ENCODE measurements around the gene L1CAM. TPM values are rescaled to one million over a fixed set of nuclear protein-coding genes. Genes with fewer than 3 reads are reported as not detected.
A peak's percentile ranks its signal among the peaks of the same experiment; 100 is the strongest.

L1CAM gene
- total RNA-seq, 2 experiments from 2014 or later, result not detected

DNA sequence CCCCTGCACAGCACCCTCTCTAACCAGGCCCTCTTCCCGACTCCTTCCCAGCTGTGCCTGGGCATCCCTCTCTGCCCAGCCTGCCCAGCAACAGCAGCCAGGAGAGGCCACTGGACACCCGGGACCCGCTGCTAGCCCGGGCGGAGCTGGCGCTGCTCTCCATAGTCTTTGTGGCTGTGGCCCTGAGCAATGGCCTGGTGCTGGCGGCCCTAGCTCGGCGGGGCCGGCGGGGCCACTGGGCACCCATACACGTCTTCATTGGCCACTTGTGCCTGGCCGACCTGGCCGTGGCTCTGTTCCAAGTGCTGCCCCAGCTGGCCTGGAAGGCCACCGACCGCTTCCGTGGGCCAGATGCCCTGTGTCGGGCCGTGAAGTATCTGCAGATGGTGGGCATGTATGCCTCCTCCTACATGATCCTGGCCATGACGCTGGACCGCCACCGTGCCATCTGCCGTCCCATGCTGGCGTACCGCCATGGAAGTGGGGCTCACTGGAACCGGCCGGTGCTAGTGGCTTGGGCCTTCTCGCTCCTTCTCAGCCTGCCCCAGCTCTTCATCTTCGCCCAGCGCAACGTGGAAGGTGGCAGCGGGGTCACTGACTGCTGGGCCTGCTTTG is 19.6 kb upstream of the L1CAM start:
- no peak for TF ChIP-seq EZH2phosphoT487 (IDR thresholded peaks at IDR 0.05; ENCODE audit: borderline replicate concordance, low read depth, low read length)
- TF ChIP-seq, protein P1, sequence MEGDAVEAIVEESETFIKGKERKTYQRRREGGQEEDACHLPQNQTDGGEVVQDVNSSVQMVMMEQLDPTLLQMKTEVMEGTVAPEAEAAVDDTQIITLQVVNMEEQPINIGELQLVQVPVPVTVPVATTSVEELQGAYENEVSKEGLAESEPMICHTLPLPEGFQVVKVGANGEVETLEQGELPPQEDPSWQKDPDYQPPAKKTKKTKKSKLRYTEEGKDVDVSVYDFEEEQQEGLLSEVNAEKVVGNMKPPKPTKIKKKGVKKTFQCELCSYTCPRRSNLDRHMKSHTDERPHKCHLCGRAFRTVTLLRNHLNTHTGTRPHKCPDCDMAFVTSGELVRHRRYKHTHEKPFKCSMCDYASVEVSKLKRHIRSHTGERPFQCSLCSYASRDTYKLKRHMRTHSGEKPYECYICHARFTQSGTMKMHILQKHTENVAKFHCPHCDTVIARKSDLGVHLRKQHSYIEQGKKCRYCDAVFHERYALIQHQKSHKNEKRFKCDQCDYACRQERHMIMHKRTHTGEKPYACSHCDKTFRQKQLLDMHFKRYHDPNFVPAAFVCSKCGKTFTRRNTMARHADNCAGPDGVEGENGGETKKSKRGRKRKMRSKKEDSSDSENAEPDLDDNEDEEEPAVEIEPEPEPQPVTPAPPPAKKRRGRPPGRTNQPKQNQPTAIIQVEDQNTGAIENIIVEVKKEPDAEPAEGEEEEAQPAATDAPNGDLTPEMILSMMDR (conservative IDR thresholded peaks at IDR 0.05; ENCODE audit: low read length), result no peak
- no peaks in the 10 kb centered on the region; the same call in 1 of the 2 replicates for H3K36me3 ChIP-seq (ENCODE audit: insufficient read depth, low read length)
- no peaks in the 10 kb centered on the region for H3K9me3 ChIP-seq (ENCODE audit: low read length)
- intact Hi-C loops (cut with micrococcal nuclease; ENCODE audit: unreplicated experiment), result no loop called here
- no peak overlapping the region for H2AFZ ChIP-seq (ENCODE audit: low read length)
- ChIA-PET POLR2A (no interaction called here), CTCF (ENCODE audit: unreplicated experiment) (no interaction called here)
- no peak for DNase-seq (ENCODE audit: low spot score)
- no peaks in the 10 kb centered on the region for H3K9me2 ChIP-seq (ENCODE audit: insufficient read depth, low read length)
- no peak overlapping the region for H3K4me2 ChIP-seq (ENCODE audit: low read length)
- no peak overlapping the region for H3K27ac ChIP-seq (ENCODE audit: low read depth, low read length, poor library complexity, severe bottlenecking)
- no TSS peak for BruUV-seq (replicated peaks)
- no peaks in the 10 kb centered on the region for H4K20me1 ChIP-seq (ENCODE audit: insufficient read depth, low read length)
- H3K4me1 ChIP-seq (ENCODE audit: insufficient read depth, low read length, poor library complexity, severe bottlenecking), result peaks cover 38% of the 10 kb centered on the region
- no peak overlapping the region for H3K4me3 ChIP-seq (ENCODE audit: low read depth, low read length, poor library complexity, severe bottlenecking)
- no peaks in the 10 kb centered on the region for H3K79me2 ChIP-seq (ENCODE audit: insufficient read depth, low read depth, low read length)

DNA sequence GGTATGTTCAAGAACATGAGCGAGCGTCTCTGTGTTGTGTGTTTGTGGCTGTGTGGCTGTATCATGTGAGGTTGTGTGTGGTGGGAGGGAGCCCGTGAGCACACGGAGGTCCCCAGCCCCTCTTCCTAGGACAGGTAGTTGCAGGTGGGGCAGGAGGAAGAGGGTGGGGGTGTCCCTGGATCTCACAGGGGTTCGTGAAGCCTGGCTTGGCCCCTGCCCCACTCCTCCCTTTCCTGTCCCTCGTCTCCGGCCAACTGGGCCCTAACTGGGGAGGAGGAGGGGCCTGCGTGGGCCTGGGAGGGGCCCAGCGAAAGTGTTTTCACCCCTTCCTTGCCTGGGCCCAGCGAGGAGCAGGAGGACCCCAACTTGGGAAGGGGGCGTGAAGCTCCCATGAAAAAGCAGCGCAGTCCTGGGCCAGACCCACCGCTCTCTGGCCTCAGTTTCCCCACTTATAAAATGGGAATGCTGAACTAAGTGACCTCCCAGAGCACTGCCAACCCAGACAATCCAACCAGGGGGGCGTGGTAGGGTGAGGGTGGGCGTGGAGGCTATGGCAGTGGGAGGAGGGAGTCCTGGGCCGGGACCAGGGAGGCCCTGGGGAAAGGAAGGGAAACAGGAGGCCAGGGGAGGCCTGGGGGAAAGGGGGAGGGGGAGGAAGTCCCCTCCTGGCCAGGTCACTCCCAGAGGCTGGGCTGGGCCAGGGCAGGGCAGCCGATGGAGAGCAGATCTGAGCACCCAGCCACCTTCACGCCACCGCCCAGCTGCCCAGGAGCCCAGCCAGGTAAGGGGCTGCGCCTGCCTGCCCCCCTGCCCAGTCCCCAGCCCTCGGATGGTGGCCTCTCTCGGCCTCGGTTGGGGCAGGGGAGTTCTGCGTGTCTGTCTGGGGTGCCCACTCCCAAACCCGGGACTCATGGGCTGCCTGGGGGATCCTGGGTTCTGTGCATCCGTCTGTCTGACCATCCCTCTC is 18.3 kb upstream of the L1CAM start, which contains the start of gene AVPR2:
Gene AVPR2 (plus strand): TSS at position 683 of the 967 bp plus-strand sequence. CDS start 473 bp downstream, outside the sequence.
- Histone ChIP-seq H3K4me3 (ENCODE audit: low read depth, low read length, poor library complexity, severe bottlenecking) (no peak within 1 kb of the TSS), H3K79me2 (ENCODE audit: insufficient read depth, low read depth, low read length) (no peaks in the 10 kb centered on the region), H3K4me2 (ENCODE audit: low read length) (peak within 1 kb of the TSS; percentile 42), H3K9me3 (ENCODE audit: low read length) (no peaks in the 10 kb centered on the region), H3K36me3 (ENCODE audit: insufficient read depth, low read length) (no peaks in the 10 kb centered on the region), H3K9me2 (ENCODE audit: insufficient read depth, low read length) (no peaks in the 10 kb centered on the region), H3K27ac (ENCODE audit: low read depth, low read length, poor library complexity, severe bottlenecking) (peak within 1 kb of the TSS; percentile 65), H2AFZ (ENCODE audit: low read length) (no peak within 1 kb of the TSS; the same call in 1 of the 2 replicates), H3K4me1 (ENCODE audit: insufficient read depth, low read length, poor library complexity, severe bottlenecking) (peaks cover 43% of the 10 kb centered on the region), H4K20me1 (ENCODE audit: insufficient read depth, low read length) (no peaks in the 10 kb centered on the region)
- ChIA-PET POLR2A (no interaction called here), CTCF (ENCODE audit: unreplicated experiment) (no interaction called here)
- no TSS peak for BruUV-seq (replicated peaks)
- intact Hi-C loops (cut with micrococcal nuclease; ENCODE audit: unreplicated experiment), result no loop called here
- TF ChIP-seq, protein P1 (conservative IDR thresholded peaks at IDR 0.05; ENCODE audit: low read length), result no peak
- no peak for TF ChIP-seq EZH2phosphoT487 (IDR thresholded peaks at IDR 0.05; ENCODE audit: borderline replicate concordance, low read depth, low read length)
- peak; percentile 14 for DNase-seq (ENCODE audit: low spot score)
